PC-9 (cell line): Measurements from ENCODE around the gene FHL3. TPM values are rescaled to one million over a fixed set of nuclear protein-coding genes. Genes with fewer than 3 reads are reported as not detected.

Experiments
- BruUV-seq: library from RNA; stranded (reverse); fragments of 400-500 nt; replicated peaks from 2 replicates; lab custom pipeline; 2021; lab: Mats Ljungman, UMichigan
- CTCF ChIA-PET: fragments of 300-600 bp; sonication (Branson Sonifier 250); formaldehyde crosslinking; loops from one replicate; lab custom pipeline; 2022; ENCODE audit warnings: antibody characterized with exemption; lab: Charles Lee
- POLR2A ChIA-PET: fragments of 300-600 bp; sonication (Branson Sonifier 250); formaldehyde crosslinking; loops from one replicate; lab custom pipeline; 2022; ENCODE audit warnings: antibody characterized with exemption; ENCODE audit not compliant: unreplicated experiment; lab: Charles Lee
- DNase-seq, 2 experiments: peaks; one replicate each; pipeline versions ENCODE4 v3.0.0 to v3.0.0-alpha.2; 2015 to 2022; ENCODE audit warnings: mixed read lengths in 1 of 2
- H2AFZ ChIP-seq: fragments of 200-600 bp; sonication (generic); 2 replicates; pipeline ENCODE4 v1.8.1; 2017; ENCODE audit warnings: antibody characterized with exemption
- H3F3A ChIP-seq: fragments of 200-600 bp; sonication (generic); 2 replicates; pipeline ENCODE4 v1.8.1; 2017; ENCODE audit warnings: antibody characterized with exemption, mild to moderate bottlenecking, low read depth; ENCODE audit not compliant: insufficient read depth
- H3K27ac ChIP-seq: fragments of 200-600 bp; sonication (generic); 2 replicates; pipeline ENCODE4 v1.6.1; 2016; ENCODE audit warnings: mixed run types
- H3K27me3 ChIP-seq: fragments of 200-600 bp; sonication (generic); 2 replicates; pipeline ENCODE4 v1.6.1; 2016; ENCODE audit warnings: low read depth, mixed run types; ENCODE audit not compliant: insufficient read depth
- H3K36me3 ChIP-seq: fragments of 200-600 bp; sonication (generic); 2 replicates; pipeline ENCODE4 v1.6.1; 2016; ENCODE audit warnings: low read depth, mixed run types
- H3K4me1 ChIP-seq: fragments of 200-600 bp; sonication (generic); replicated peaks from 2 replicates; pipeline ENCODE4 v1.6.1; 2016; ENCODE audit warnings: mixed run types; ENCODE audit not compliant: insufficient read depth
- H3K4me2 ChIP-seq: fragments of 200-600 bp; sonication (generic); 2 replicates; pipeline ENCODE4 v1.6.1; 2017; ENCODE audit warnings: mixed run types
- H3K4me3 ChIP-seq: fragments of 200-600 bp; sonication (generic); 2 replicates; pipeline ENCODE4 v1.6.1; 2016; ENCODE audit warnings: mixed run types
- H3K79me2 ChIP-seq: fragments of 200-600 bp; sonication (generic); 2 replicates; pipeline ENCODE4 v1.6.1; 2017; ENCODE audit warnings: low read depth, mixed run types
- H3K9me2 ChIP-seq: fragments of 200-600 bp; sonication (generic); 2 replicates; pipeline ENCODE4 v1.8.1; 2017; ENCODE audit warnings: mild to moderate bottlenecking; ENCODE audit not compliant: insufficient read depth
- H3K9me3 ChIP-seq: fragments of 200-600 bp; sonication (generic); 2 replicates; pipeline ENCODE4 v1.8.1; 2016; ENCODE audit warnings: low read depth; ENCODE audit not compliant: insufficient read depth
- H4K20me1 ChIP-seq: fragments of 200-600 bp; sonication (generic); 2 replicates; pipeline ENCODE4 v1.8.1; 2017; ENCODE audit not compliant: insufficient read depth
- CTCF ChIP-seq: fragments of 200-600 bp; sonication (generic); conservative IDR thresholded peaks from 2 replicates; pipeline ENCODE4 v1.6.1; 2017; ENCODE audit warnings: mixed run types, antibody characterized with exemption, mild to moderate bottlenecking, moderate library complexity
- EZH2 ChIP-seq: fragments of 200-600 bp; sonication (generic); IDR thresholded peaks from 2 replicates; pipeline ENCODE4 v1.8.0; 2017; ENCODE audit warnings: antibody characterized with exemption, low read depth
- intact Hi-C: fragments of 100-400 bp; cut with micrococcal nuclease; formaldehyde crosslinking; loops from one replicate; pipeline ENCODE4 v1.10.0; 2022; ENCODE audit not compliant: unreplicated experiment
- total RNA-seq: library from RNA; stranded (reverse); gene quantifications from 2 replicates; pipeline ENCODE4 v1.2.3, GENCODE V29; 2021

Gene FHL3
- total RNA-seq, 1 experiment from 2014 or later: 26.2 TPM

- H3K4me1 ChIP-seq: peaks cover 48% of the 10 kb centered on the region
- H2AFZ ChIP-seq: no peak overlapping the region
These were observed 23.9 kb upstream of the FHL3 start for GRCh38 chr1:38029081-38029681.

GRCh38 chr1:38028671-38029070 is 23.4 kb upstream of the FHL3 start:
- intact Hi-C loops: loop anchor here (2.0 to 5.0 kb wide), 4 partner anchors 109 to 1064 kb away; no protein-coding TSS in a partner anchor
- Histone ChIP-seq H2AFZ (no peak overlapping the region), H3K4me1 (peaks cover 48% of the 10 kb centered on the region), H3K27me3 (no peaks in the 10 kb centered on the region), H3K9me2 (no peaks in the 10 kb centered on the region), H4K20me1 (no peaks in the 10 kb centered on the region), H3K4me2 (peak overlapping the region; percentile 73), H3F3A (peaks cover 36% of the 10 kb centered on the region; the same call in 1 of the 2 replicates), H3K79me2 (no peaks in the 10 kb centered on the region), H3K4me3 (no peak overlapping the region), H3K9me3 (no peaks in the 10 kb centered on the region), H3K27ac (peak overlapping the region; percentile 91), H3K36me3 (no peaks in the 10 kb centered on the region; the same call in 1 of the 2 replicates)
- ChIA-PET POLR2A (no interaction called here), CTCF (interaction anchor here (0.9 kb wide), 1 partner anchor 808 kb away, joined by 3 read pairs; no protein-coding TSS in a partner anchor)
- no peak for DNase-seq
- TF ChIP-seq CTCF: peak; percentile 29; the same call in 1 of the 2 replicates
- no peak for TF ChIP-seq EZH2
- no TSS peak for BruUV-seq

More at GRCh38 chr1:38029081-38029681, 23.9 kb upstream of the FHL3 start:
- H3K9me2 ChIP-seq: no peaks in the 10 kb centered on the region
- ChIA-PET CTCF (no interaction called here), POLR2A (no interaction called here)
- no peaks in the 10 kb centered on the region for H4K20me1 ChIP-seq
- H3K9me3 ChIP-seq: no peaks in the 10 kb centered on the region
- no peaks in the 10 kb centered on the region for H3K27me3 ChIP-seq
- no TSS peak for BruUV-seq
- TF ChIP-seq CTCF (no peak), EZH2 (no peak)
- intact Hi-C loops: loop anchor here (2.0 to 5.0 kb wide), 4 partner anchors 108 to 1063 kb away; no protein-coding TSS in a partner anchor
- no peaks in the 10 kb centered on the region; the same call in 1 of the 2 replicates for H3K36me3 ChIP-seq
- H3K4me3 ChIP-seq: no peak overlapping the region
- H3K4me2 ChIP-seq: peak overlapping the region; percentile 73
- H3F3A ChIP-seq: peaks cover 36% of the 10 kb centered on the region; the same call in 1 of the 2 replicates
- peak overlapping the region; percentile 91 for H3K27ac ChIP-seq
- no peaks in the 10 kb centered on the region for H3K79me2 ChIP-seq
- no peak for DNase-seq

- POLR2A ChIA-PET: interaction anchor here (0.6 kb wide), 1 partner anchor 1359 kb away, joined by 4 read pairs; no protein-coding TSS in a partner anchor
- peak overlapping the region; percentile 91 for H3K27ac ChIP-seq
These were observed 22.8 kb upstream of the FHL3 start for GRCh38 chr1:38028105-38028591.

More at GRCh38 chr1:38028105-38028591, 22.8 kb upstream of the FHL3 start:
- peaks cover 48% of the 10 kb centered on the region for H3K4me1 ChIP-seq
- peak overlapping the region; percentile 73 for H3K4me2 ChIP-seq
- no peaks in the 10 kb centered on the region for H3K27me3 ChIP-seq
- TF ChIP-seq CTCF: no peak
- no peak for TF ChIP-seq EZH2
- no peaks in the 10 kb centered on the region for H3K79me2 ChIP-seq
- no peaks in the 10 kb centered on the region for H4K20me1 ChIP-seq
- CTCF ChIA-PET: interaction anchor here (0.9 kb wide), 1 partner anchor 808 kb away, joined by 3 read pairs; no protein-coding TSS in a partner anchor
- peak in 1 of 2 experiments; percentile 62 for DNase-seq
- peaks cover 36% of the 10 kb centered on the region; the same call in 1 of the 2 replicates for H3F3A ChIP-seq
- H3K36me3 ChIP-seq: peaks cover 4% of the 10 kb centered on the region; the same call in 1 of the 2 replicates
- H3K4me3 ChIP-seq: no peak overlapping the region
- intact Hi-C loops: loop anchor here (2.0 to 5.0 kb wide), 4 partner anchors 109 to 1064 kb away; no protein-coding TSS in a partner anchor
- no TSS peak for BruUV-seq
- H3K9me3 ChIP-seq: no peaks in the 10 kb centered on the region
- H2AFZ ChIP-seq: no peak overlapping the region
- no peaks in the 10 kb centered on the region for H3K9me2 ChIP-seq
